HepG2 (cell line): Measurements from ENCODE around the gene TXNL4A. TPM values are rescaled to one million over a fixed set of nuclear protein-coding genes. Genes with fewer than 3 reads are reported as not detected.

Experiments used
- AKAP8 ChIP-seq: sonication (generic); formaldehyde crosslinking; IDR thresholded peaks from 2 replicates; pipeline ENCODE4 v1.5.1; 2020; ENCODE audit warnings: mild to moderate bottlenecking, missing genetic modification reagents
- CSRNP1 ChIP-seq: sonication (generic); formaldehyde crosslinking; IDR thresholded peaks from 2 replicates; pipeline ENCODE4 v1.8.1; 2023; ENCODE audit warnings: mild to moderate bottlenecking, missing genetic modification reagents
- DZIP1 ChIP-seq: sonication (generic); formaldehyde crosslinking; IDR thresholded peaks from 2 replicates; pipeline ENCODE4 v1.5.0; 2020; ENCODE audit warnings: mild to moderate bottlenecking, missing genetic modification reagents
- ESRRA ChIP-seq: sonication (generic); formaldehyde crosslinking; IDR thresholded peaks from 2 replicates; pipeline ENCODE4 v1.5.1; 2020; ENCODE audit warnings: mild to moderate bottlenecking, low read depth, missing genetic modification reagents
- FOSL1 ChIP-seq: sonication (generic); formaldehyde crosslinking; IDR thresholded peaks from 2 replicates; pipeline ENCODE4 v1.9.0; 2021; ENCODE audit warnings: missing genetic modification reagents, borderline replicate concordance
- FOXO1 ChIP-seq: sonication (generic); formaldehyde crosslinking; IDR thresholded peaks from 2 replicates; pipeline ENCODE4 v1.4.0; 2020; ENCODE audit warnings: missing genetic modification reagents
- HNF1A ChIP-seq, 2 experiments: sonication (generic) in 1 of 2; formaldehyde crosslinking in 1 of 2; IDR thresholded peaks; 2 replicates each; pipeline versions ENCODE4 v1.4.0 to v1.6.1; 2016 to 2020; ENCODE audit warnings: borderline replicate concordance in 1 of 2, low read depth in 1 of 2, mild to moderate bottlenecking in 1 of 2, missing genetic modification reagents in 1 of 2
- MED1 ChIP-seq: sonication (generic); formaldehyde crosslinking; IDR thresholded peaks from 2 replicates; pipeline ENCODE4 v1.4.0; 2020; ENCODE audit warnings: missing genetic modification reagents
- NCOR1 ChIP-seq: fragments of 200-600 bp; sonication (generic); IDR thresholded peaks from 2 replicates; pipeline ENCODE4 v1.7.0; 2017; ENCODE audit warnings: antibody characterized with exemption, low read length, borderline replicate concordance
- SPEN ChIP-seq: sonication (generic); formaldehyde crosslinking; IDR thresholded peaks from 2 replicates; pipeline ENCODE4 v1.5.1; 2020; ENCODE audit warnings: low read depth, mild to moderate bottlenecking, missing genetic modification reagents
- ZNF367 ChIP-seq: sonication (generic); formaldehyde crosslinking; IDR thresholded peaks from 2 replicates; pipeline ENCODE4 v1.4.0; 2020; ENCODE audit warnings: missing genetic modification reagents, borderline replicate concordance
- ZNF432 ChIP-seq: sonication (generic); formaldehyde crosslinking; IDR thresholded peaks from 2 replicates; pipeline ENCODE4 v1.5.0; 2020; ENCODE audit warnings: missing genetic modification reagents, mild to moderate bottlenecking, borderline replicate concordance
- ZNF564 ChIP-seq: sonication (generic); formaldehyde crosslinking; IDR thresholded peaks from 2 replicates; pipeline ENCODE4 v1.8.1; 2023; ENCODE audit warnings: mild to moderate bottlenecking, missing genetic modification reagents
- ZNF570 ChIP-seq: sonication (generic); formaldehyde crosslinking; IDR thresholded peaks from 2 replicates; pipeline ENCODE4 v1.4.0; 2020; ENCODE audit warnings: mild to moderate bottlenecking, missing genetic modification reagents, borderline replicate concordance
- ZNF616 ChIP-seq: sonication (generic); formaldehyde crosslinking; IDR thresholded peaks from 2 replicates; pipeline ENCODE4 v1.5.0; 2020; ENCODE audit warnings: low read depth, mild to moderate bottlenecking, missing genetic modification reagents
- polyA plus RNA-seq, 8 experiments: library from polyadenylated mRNA; depleted of rRNA in 3 of 8; stranded (reverse) in 7 of 8; unstranded in 1 of 8; fragments of >200 nt; fragmentation: Illumina TruSeq in 4 of 8; extraction: Trizol in 4 of 8; gene quantifications; 2 replicates each; pipeline versions ENCODE4 v1.2.1 to v1.2.3, GENCODE V29; 2011 to 2016; ENCODE audit warnings: low read depth in 4 of 8, missing spikeins in 1 of 8, mixed read lengths in 1 of 8; ENCODE audit not compliant: insufficient read depth in 1 of 8
- total RNA-seq, 5 experiments: library from RNA; depleted of rRNA; stranded (reverse); fragments of >200 nt; fragmentation: Illumina TruSeq; extraction: Trizol; gene quantifications; 2 replicates each; pipeline ENCODE4 v1.2.3, GENCODE V29; 2016; ENCODE audit warnings: low read depth in 1 of 5
- TF ChIP-seq, protein P1 (sequence below): sonication (generic); formaldehyde crosslinking; IDR thresholded peaks from 2 replicates; pipeline ENCODE4 v1.9.0; 2021; ENCODE audit warnings: missing genetic modification reagents, mild to moderate bottlenecking, borderline replicate concordance

TXNL4A gene
- total and polyA plus RNA-seq, 2 of the 13 experiments (the other 11 are each of a cell fraction or from before 2014, with no cell fraction given), result 172 to 202 TPM

DNA sequence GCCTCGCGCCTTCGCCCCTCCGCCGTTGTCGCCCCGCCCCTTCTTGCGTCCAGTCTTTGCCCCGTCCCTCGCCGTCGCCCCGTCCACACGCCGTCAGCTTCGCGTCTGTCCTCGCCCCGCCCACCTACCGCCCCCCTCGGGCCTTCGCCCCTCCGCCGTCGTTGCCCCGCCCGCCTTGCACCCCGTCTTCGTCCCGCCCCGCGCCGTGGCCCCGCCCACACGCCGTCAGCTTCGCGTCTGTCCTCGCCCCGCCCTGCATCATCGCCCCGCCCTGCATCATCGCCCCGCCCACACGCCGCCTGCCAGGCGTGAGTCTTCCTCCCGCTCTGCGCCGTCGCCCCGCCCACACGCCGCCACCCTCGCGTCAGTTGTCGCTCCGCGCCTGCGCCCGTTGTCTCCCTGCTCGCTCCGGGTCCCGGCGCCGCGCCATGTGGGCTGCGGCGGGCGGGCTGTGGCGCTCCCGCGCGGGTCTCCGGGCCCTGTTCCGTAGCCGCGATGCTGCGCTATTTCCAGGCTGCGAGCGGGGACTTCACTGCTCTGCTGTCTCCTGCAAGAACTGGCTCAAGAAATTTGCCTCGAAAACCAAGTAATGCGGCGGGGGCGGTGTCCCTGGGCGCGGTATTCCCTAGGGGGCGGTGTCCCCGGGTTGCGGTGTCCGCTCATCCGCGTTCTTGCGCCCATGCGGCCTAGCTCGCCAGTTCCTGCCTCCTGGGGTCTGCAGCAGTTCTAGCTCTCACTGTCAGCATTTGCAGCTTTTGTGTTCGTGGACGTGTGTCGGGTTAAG is 45.9 kb upstream of the TXNL4A start, which contains the start of gene RBFA (continued):
- TF ChIP-seq HNF1A (IDR thresholded peaks at IDR 0.05; ENCODE audit: low read depth) (no peak), HNF1A (CRISPR knock-in tag; IDR thresholded peaks at IDR 0.05; ENCODE audit: borderline replicate concordance) (no peak), FOXO1 (CRISPR knock-in tag) (peak; percentile 13; the same call in 1 of the 2 replicates), SPEN (CRISPR knock-in tag) (peak; percentile 84), ZNF367 (no peak; the same call in 1 of the 2 replicates), DZIP1 (CRISPR knock-in tag) (peak; percentile 83; the same call in 1 of the 2 replicates), ESRRA (CRISPR knock-in tag) (0 out of 2 replicates have a peak, but pooled peaks have one; percentile 61), MED1 (peak; percentile 53), CSRNP1 (CRISPR knock-in tag) (peak; percentile 23; the same call in 1 of the 2 replicates), AKAP8 (CRISPR knock-in tag) (no peak), ZNF570 (CRISPR knock-in tag) (no peak), NCOR1 (no peak), FOSL1 (CRISPR knock-in tag) (no peak), ZNF432 (CRISPR knock-in tag) (no peak), ZNF616 (CRISPR knock-in tag) (peak; percentile 86; the same call in 1 of the 2 replicates), ZNF564 (peak; percentile 67; the same call in 1 of the 2 replicates)
- TF ChIP-seq, protein P1, sequence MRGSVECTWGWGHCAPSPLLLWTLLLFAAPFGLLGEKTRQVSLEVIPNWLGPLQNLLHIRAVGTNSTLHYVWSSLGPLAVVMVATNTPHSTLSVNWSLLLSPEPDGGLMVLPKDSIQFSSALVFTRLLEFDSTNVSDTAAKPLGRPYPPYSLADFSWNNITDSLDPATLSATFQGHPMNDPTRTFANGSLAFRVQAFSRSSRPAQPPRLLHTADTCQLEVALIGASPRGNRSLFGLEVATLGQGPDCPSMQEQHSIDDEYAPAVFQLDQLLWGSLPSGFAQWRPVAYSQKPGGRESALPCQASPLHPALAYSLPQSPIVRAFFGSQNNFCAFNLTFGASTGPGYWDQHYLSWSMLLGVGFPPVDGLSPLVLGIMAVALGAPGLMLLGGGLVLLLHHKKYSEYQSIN (CRISPR knock-in tag), result no peak
